Measurements from ENCODE around the gene RELCH. TPM values are rescaled to one million over a fixed set of nuclear protein-coding genes. Genes with fewer than 3 reads are reported as not detected.

RELCH gene
- total and polyA plus RNA-seq, 9 donors = 11.2 to 32.7 (median 23.6) TPM

- no peaks in the 10 kb centered on the region for H3K36me3 ChIP-seq
- intact Hi-C loops (cut with DNase I) = no loop called here
- DNase-seq = no peak
- no peak overlapping the region for H3K27ac ChIP-seq
- no peak for TF ChIP-seq POLR2A (IDR thresholded peaks at IDR 0.05)
- TF ChIP-seq EP300 (IDR thresholded peaks at IDR 0.05) = no peak
- no peak for TF ChIP-seq CTCF (IDR thresholded peaks at IDR 0.05)
- no peak overlapping the region for H3K4me3 ChIP-seq
- H3K4me1 ChIP-seq (ENCODE audit: insufficient read depth) = no peaks in the 10 kb centered on the region
- 72 to 96% (median 94%) methylated on average over 1 of the region's 1 CpG for WGBS, 3 donors
- H3K27me3 ChIP-seq = no peaks in the 10 kb centered on the region
- no peaks in the 10 kb centered on the region for H3K9me3 ChIP-seq
Observed at GRCh38 chr18:62214790-62215189, 27.7 kb downstream of the RELCH start.

GRCh38 chr18:62224229-62224628, 37.2 kb downstream of the RELCH start:
- Histone ChIP-seq H3K4me3 (no peak overlapping the region), H3K4me1 (ENCODE audit: insufficient read depth) (no peaks in the 10 kb centered on the region), H3K9me3 (no peaks in the 10 kb centered on the region), H3K36me3 (no peaks in the 10 kb centered on the region), H3K27ac (no peak overlapping the region), H3K27me3 (no peaks in the 10 kb centered on the region)
- TF ChIP-seq EP300 (IDR thresholded peaks at IDR 0.05) (no peak), CTCF (IDR thresholded peaks at IDR 0.05) (no peak), POLR2A (IDR thresholded peaks at IDR 0.05) (no peak)
- DNase-seq = no peak
- intact Hi-C loops (cut with DNase I) = no loop called here
- WGBS, 3 donors = 96 to 99% (median 97%) methylated on average over 2 of the region's 2 CpGs

- Histone ChIP-seq H3K27me3 (no peaks in the 10 kb centered on the region), H3K4me1 (ENCODE audit: insufficient read depth) (no peaks in the 10 kb centered on the region), H3K4me3 (no peak overlapping the region), H3K9me3 (no peaks in the 10 kb centered on the region), H3K27ac (no peak overlapping the region), H3K36me3 (no peaks in the 10 kb centered on the region)
- no peak for DNase-seq
- no peak for TF ChIP-seq EP300 (IDR thresholded peaks at IDR 0.05)
- TF ChIP-seq CTCF (IDR thresholded peaks at IDR 0.05) = no peak
- no peak for TF ChIP-seq POLR2A (IDR thresholded peaks at IDR 0.05)
- WGBS, 3 donors = 94 to 96% (median 95%) methylated on average over 3 of the region's 3 CpGs
- intact Hi-C loops (cut with DNase I) = no loop called here
Observed at GRCh38 chr18:62226047-62226446, 39.0 kb downstream of the RELCH start.

GRCh38 chr18:62236252-62236651, 49.2 kb downstream of the RELCH start:
- H3K27ac ChIP-seq = no peak overlapping the region
- no peaks in the 10 kb centered on the region for H3K36me3 ChIP-seq
- H3K4me1 ChIP-seq (ENCODE audit: insufficient read depth) = no peaks in the 10 kb centered on the region
- DNase-seq = no peak
- H3K9me3 ChIP-seq = no peaks in the 10 kb centered on the region
- intact Hi-C loops (cut with DNase I) = no loop called here
- H3K27me3 ChIP-seq = no peaks in the 10 kb centered on the region
- no peak overlapping the region for H3K4me3 ChIP-seq
- TF ChIP-seq CTCF (IDR thresholded peaks at IDR 0.05) (no peak), EP300 (IDR thresholded peaks at IDR 0.05) (no peak), POLR2A (IDR thresholded peaks at IDR 0.05) (no peak)
- 85 to 93% (median 85%) methylated on average over 1 of the region's 1 CpG for WGBS, 3 donors

GRCh38 chr18:62239475-62239874, 52.4 kb downstream of the RELCH start:
- H3K4me1 ChIP-seq (ENCODE audit: insufficient read depth) = no peaks in the 10 kb centered on the region
- 88 to 91% (median 88%) methylated on average over 3 of the region's 3 CpGs for WGBS, 3 donors
- H3K27ac ChIP-seq = no peak overlapping the region
- no peak for TF ChIP-seq POLR2A (IDR thresholded peaks at IDR 0.05)
- intact Hi-C loops (cut with DNase I) = no loop called here
- H3K9me3 ChIP-seq = no peaks in the 10 kb centered on the region
- H3K4me3 ChIP-seq = no peak overlapping the region
- H3K27me3 ChIP-seq = no peaks in the 10 kb centered on the region
- DNase-seq = no peak
- no peaks in the 10 kb centered on the region for H3K36me3 ChIP-seq

All from ovary (tissue), 9 donors.